Measurements from ENCODE around the gene ITGA2B.
"Not testable (repeated sequence)": the region's sequence is repeated elsewhere in the genome, so short reads cannot be mapped to it uniquely, and the experiment has no call there.

Gene ITGA2B

DNA sequence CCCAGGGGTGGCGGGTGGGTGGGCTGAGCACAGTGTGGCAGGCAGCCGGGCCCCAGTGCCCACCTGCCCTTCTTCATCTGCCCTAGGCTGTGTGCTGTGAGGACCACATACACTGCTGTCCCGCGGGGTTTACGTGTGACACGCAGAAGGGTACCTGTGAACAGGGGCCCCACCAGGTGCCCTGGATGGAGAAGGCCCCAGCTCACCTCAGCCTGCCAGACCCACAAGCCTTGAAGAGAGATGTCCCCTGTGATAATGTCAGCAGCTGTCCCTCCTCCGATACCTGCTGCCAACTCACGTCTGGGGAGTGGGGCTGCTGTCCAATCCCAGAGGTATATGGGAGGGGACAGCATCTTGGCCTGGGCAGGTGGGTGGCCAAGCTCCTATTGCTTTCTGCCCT lies 38.0 kb downstream of the ITGA2B start:
- Histone ChIP-seq H3K4me3 (ENCODE audit: extremely low read depth, insufficient read depth, low read length, poor library complexity, severe bottlenecking) (no peak overlapping the region), H3K4me1 (ENCODE audit: control insufficient read depth, insufficient read depth, low read length, poor library complexity, severe bottlenecking) (no peaks in the 10 kb centered on the region), H3K9me3 (ENCODE audit: control insufficient read depth, low read length) (no peaks in the 10 kb centered on the region), H3K36me3 (ENCODE audit: control insufficient read depth, insufficient read depth, low read length) (peaks cover 46% of the 10 kb centered on the region), H3K27ac (ENCODE audit: low read depth, low read length, severe bottlenecking) (no peak overlapping the region)
- 88 to 91% methylated on average over 6 to 8 of the region's 8 CpGs for WGBS, 2 experiments (ENCODE audit: insufficient coverage in 2 of 2)

DNA sequence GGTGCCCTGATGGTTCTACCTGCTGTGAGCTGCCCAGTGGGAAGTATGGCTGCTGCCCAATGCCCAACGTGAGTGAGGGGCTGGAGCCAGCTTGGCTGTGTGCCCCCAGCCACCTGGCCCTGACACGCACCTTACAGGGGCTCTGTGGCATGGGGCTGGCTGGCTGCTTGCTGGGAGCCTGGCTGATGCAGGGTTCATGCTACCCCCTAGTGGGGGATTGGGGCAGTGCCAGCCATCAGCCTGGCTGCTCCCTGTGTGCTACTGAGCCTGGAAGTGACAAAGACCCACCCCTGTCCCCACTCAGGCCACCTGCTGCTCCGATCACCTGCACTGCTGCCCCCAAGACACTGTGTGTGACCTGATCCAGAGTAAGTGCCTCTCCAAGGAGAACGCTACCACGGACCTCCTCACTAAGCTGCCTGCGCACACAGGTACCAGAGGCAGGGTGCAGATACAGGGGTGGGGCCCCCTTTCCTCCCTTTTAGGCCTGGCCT lies 38.7 kb downstream of the ITGA2B start:
- Histone ChIP-seq H3K27ac (ENCODE audit: low read depth, low read length, severe bottlenecking) (no peak overlapping the region), H3K36me3 (ENCODE audit: control insufficient read depth, insufficient read depth, low read length) (peaks cover 41% of the 10 kb centered on the region), H3K9me3 (ENCODE audit: control insufficient read depth, low read length) (no peaks in the 10 kb centered on the region), H3K4me3 (ENCODE audit: extremely low read depth, insufficient read depth, low read length, poor library complexity, severe bottlenecking) (no peak overlapping the region), H3K4me1 (ENCODE audit: control insufficient read depth, insufficient read depth, low read length, poor library complexity, severe bottlenecking) (peaks cover 7% of the 10 kb centered on the region)
- WGBS, 2 experiments (ENCODE audit: insufficient coverage in 2 of 2), result 65 to 70% methylated on average over 5 to 6 of the region's 6 CpGs

GRCh38 chr17:44349553-44350070 lies 39.8 kb downstream of the ITGA2B start:
- WGBS, 2 experiments (ENCODE audit: insufficient coverage in 2 of 2), result 94 to 96% methylated on average over 10 to 12 of the region's 12 CpGs
- Histone ChIP-seq H3K4me1 (ENCODE audit: control insufficient read depth, insufficient read depth, low read length, poor library complexity, severe bottlenecking) (peaks cover 7% of the 10 kb centered on the region), H3K36me3 (ENCODE audit: control insufficient read depth, insufficient read depth, low read length) (peaks cover 34% of the 10 kb centered on the region), H3K27ac (ENCODE audit: low read depth, low read length, severe bottlenecking) (no peak overlapping the region), H3K4me3 (ENCODE audit: extremely low read depth, insufficient read depth, low read length, poor library complexity, severe bottlenecking) (no peak overlapping the region), H3K9me3 (ENCODE audit: control insufficient read depth, low read length) (no peaks in the 10 kb centered on the region)

- H3K36me3 ChIP-seq (ENCODE audit: control insufficient read depth, insufficient read depth, low read length), result peaks cover 34% of the 10 kb centered on the region
- WGBS, 2 experiments (ENCODE audit: insufficient coverage in 2 of 2), result 92% methylated on average over 5 to 6 of the region's 6 CpGs
- H3K4me3 ChIP-seq (ENCODE audit: extremely low read depth, insufficient read depth, low read length, poor library complexity, severe bottlenecking), result no peak overlapping the region
- no peak overlapping the region for H3K27ac ChIP-seq (ENCODE audit: low read depth, low read length, severe bottlenecking)
- peaks cover 7% of the 10 kb centered on the region for H3K4me1 ChIP-seq (ENCODE audit: control insufficient read depth, insufficient read depth, low read length, poor library complexity, severe bottlenecking)
- H3K9me3 ChIP-seq (ENCODE audit: control insufficient read depth, low read length), result no peaks in the 10 kb centered on the region
Measured at GRCh38 chr17:44348988-44349364, 40.5 kb downstream of the ITGA2B start.

DNA sequence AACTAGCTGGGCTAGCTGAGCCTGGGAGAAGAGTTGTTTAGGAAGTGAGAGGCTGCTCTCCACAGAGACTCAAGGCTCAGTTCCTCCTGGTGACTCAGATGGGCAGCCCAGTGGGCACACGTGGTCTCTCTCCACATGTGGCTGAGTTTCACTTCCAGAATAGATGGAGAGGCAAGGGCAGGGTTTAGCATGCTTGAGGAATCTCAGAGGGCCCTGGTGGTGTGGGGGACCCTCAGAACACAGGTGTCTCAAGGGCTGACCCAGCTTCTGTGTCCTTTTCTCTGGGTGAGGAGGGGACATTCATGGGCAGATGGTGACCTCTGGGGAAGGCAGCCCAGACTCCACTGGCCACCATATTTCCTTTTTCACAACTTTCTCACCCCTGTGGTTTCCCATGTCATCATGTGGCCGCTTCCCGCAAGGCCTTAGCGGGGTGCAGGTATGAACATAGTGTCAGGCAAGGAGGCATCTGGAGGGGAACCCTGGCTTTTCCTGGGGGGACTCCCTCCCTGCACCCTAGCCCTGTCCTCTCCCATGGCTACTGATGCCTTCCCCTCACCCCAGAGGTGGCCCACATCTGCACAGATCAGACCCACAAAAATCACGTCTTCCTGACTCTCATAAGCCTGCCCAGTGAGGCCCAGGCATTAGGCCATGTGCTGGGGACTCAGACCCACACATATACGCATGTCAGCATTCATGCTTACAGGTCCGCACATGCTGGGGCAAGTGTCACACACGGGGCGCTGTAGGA lies 41.0 kb downstream of the ITGA2B start:
- Histone ChIP-seq H3K4me3 (ENCODE audit: extremely low read depth, insufficient read depth, low read length, poor library complexity, severe bottlenecking) (no peak overlapping the region), H3K36me3 (ENCODE audit: control insufficient read depth, insufficient read depth, low read length) (peaks cover 34% of the 10 kb centered on the region), H3K4me1 (ENCODE audit: control insufficient read depth, insufficient read depth, low read length, poor library complexity, severe bottlenecking) (peaks cover 7% of the 10 kb centered on the region), H3K27ac (ENCODE audit: low read depth, low read length, severe bottlenecking) (no peak overlapping the region), H3K9me3 (ENCODE audit: control insufficient read depth, low read length) (no peaks in the 10 kb centered on the region)
- WGBS, 2 experiments (ENCODE audit: insufficient coverage in 2 of 2), result 89 to 94% methylated on average over 6 to 8 of the region's 9 CpGs

- not testable (repeated sequence) for H3K27ac ChIP-seq (ENCODE audit: low read depth, low read length, severe bottlenecking); H3K4me3 ChIP-seq (ENCODE audit: extremely low read depth, insufficient read depth, low read length, poor library complexity, severe bottlenecking); H3K9me3 ChIP-seq (ENCODE audit: control insufficient read depth, low read length); H3K4me1 ChIP-seq (ENCODE audit: control insufficient read depth, insufficient read depth, low read length, poor library complexity, severe bottlenecking)
- H3K36me3 ChIP-seq (ENCODE audit: control insufficient read depth, insufficient read depth, low read length), result peaks cover 26% of the 10 kb centered on the region
- 94 to 96% methylated on average over 9 to 11 of the region's 18 CpGs for WGBS, 2 experiments (ENCODE audit: insufficient coverage in 2 of 2)
Measured at GRCh38 chr17:44347206-44348055, 42.0 kb downstream of the ITGA2B start.

DNA sequence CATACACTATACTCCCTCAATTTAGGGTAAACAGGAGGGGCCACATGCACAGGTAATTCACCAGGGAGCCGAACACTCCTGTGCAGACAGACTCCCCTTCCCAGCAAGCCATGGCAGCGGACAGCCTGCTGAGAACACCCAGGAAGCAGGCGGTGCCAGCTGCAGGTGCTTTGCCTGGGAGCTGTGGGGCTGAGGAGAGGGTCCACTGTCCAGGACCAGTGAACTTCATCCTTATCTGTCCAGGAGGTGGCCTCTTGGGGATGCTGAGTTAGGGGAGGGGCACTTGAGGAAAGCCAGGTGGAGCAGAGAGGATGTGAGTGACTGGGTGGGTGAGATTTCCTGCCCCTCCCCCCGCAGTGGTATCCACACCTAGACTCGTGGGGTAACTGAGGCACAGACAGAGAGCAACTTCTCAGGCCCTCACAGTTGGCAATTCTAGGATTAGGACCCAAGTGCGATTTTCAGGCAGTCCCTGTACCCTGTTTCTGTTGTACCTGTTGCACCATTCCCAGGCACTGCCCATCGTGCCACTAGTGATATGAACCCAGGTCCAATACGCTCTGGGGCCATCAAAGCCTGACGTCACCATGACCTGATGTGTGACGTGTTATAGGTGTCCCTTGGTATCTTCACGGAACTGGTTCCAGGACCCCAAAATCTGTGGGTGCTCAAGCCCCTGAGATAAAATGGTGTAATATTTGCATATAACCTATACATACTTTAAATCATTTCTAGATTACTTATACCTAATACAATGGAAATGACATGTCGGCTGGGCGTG lies 43.2 kb downstream of the ITGA2B start:
- WGBS, 2 experiments (ENCODE audit: insufficient coverage in 2 of 2), result 80 to 87% methylated on average over 10 to 12 of the region's 13 CpGs
- peaks cover 14% of the 10 kb centered on the region for H3K36me3 ChIP-seq (ENCODE audit: control insufficient read depth, insufficient read depth, low read length)
- H3K4me3 ChIP-seq (ENCODE audit: extremely low read depth, insufficient read depth, low read length, poor library complexity, severe bottlenecking), result peak overlapping the region; percentile 91
- peaks cover 7% of the 10 kb centered on the region for H3K4me1 ChIP-seq (ENCODE audit: control insufficient read depth, insufficient read depth, low read length, poor library complexity, severe bottlenecking)
- H3K27ac ChIP-seq (ENCODE audit: low read depth, low read length, severe bottlenecking), result no peak overlapping the region
- no peaks in the 10 kb centered on the region for H3K9me3 ChIP-seq (ENCODE audit: control insufficient read depth, low read length)

- peak overlapping the region; percentile 66 for H3K27ac ChIP-seq (ENCODE audit: low read depth, low read length, severe bottlenecking)
- WGBS, 2 experiments (ENCODE audit: insufficient coverage in 2 of 2), result 0% methylated on average over 5 to 8 of the region's 21 CpGs
- peaks cover 7% of the 10 kb centered on the region for H3K4me1 ChIP-seq (ENCODE audit: control insufficient read depth, insufficient read depth, low read length, poor library complexity, severe bottlenecking)
- H3K36me3 ChIP-seq (ENCODE audit: control insufficient read depth, insufficient read depth, low read length), result peaks cover 9% of the 10 kb centered on the region
- no peaks in the 10 kb centered on the region for H3K9me3 ChIP-seq (ENCODE audit: control insufficient read depth, low read length)
- peak overlapping the region; percentile 91 for H3K4me3 ChIP-seq (ENCODE audit: extremely low read depth, insufficient read depth, low read length, poor library complexity, severe bottlenecking)
Measured at GRCh38 chr17:44345454-44346026, 43.9 kb downstream of the ITGA2B start.

- Histone ChIP-seq H3K36me3 (ENCODE audit: control insufficient read depth, insufficient read depth, low read length) (peaks cover 5% of the 10 kb centered on the region), H3K4me1 (ENCODE audit: control insufficient read depth, insufficient read depth, low read length, poor library complexity, severe bottlenecking) (peaks cover 7% of the 10 kb centered on the region), H3K27ac (ENCODE audit: low read depth, low read length, severe bottlenecking) (peak within 1 kb of the TSS; percentile 66), H3K4me3 (ENCODE audit: extremely low read depth, insufficient read depth, low read length, poor library complexity, severe bottlenecking) (peak within 1 kb of the TSS; percentile 91), H3K9me3 (ENCODE audit: control insufficient read depth, low read length) (no peaks in the 10 kb centered on the region)
- 0 to 1% methylated on average over 15 to 20 of the region's 26 CpGs for WGBS, 2 experiments (ENCODE audit: insufficient coverage in 2 of 2)
Measured at GRCh38 chr17:44344939-44345453, 44.5 kb downstream of the ITGA2B start, which contains the start of gene GRN. GRN (plus strand) TSS chr17:44345302; CDS start chr17:44349165, 3,863 bp downstream.

All from mesodermal cell (in vitro differentiated cells).